ENCODE data around the gene OPN3.

The OPN3 gene

GRCh38 chr1:241627453-241628259 lies 12.5 kb downstream of the OPN3 start:
- TF ChIP-seq MYC (IDR thresholded peaks at IDR 0.05; ENCODE audit: low read depth, low read length) (no peak), POLR2A (IDR thresholded peaks at IDR 0.05; ENCODE audit: extremely low read depth, insufficient read length) (no peak)
- TF ChIP-seq, protein P1, sequence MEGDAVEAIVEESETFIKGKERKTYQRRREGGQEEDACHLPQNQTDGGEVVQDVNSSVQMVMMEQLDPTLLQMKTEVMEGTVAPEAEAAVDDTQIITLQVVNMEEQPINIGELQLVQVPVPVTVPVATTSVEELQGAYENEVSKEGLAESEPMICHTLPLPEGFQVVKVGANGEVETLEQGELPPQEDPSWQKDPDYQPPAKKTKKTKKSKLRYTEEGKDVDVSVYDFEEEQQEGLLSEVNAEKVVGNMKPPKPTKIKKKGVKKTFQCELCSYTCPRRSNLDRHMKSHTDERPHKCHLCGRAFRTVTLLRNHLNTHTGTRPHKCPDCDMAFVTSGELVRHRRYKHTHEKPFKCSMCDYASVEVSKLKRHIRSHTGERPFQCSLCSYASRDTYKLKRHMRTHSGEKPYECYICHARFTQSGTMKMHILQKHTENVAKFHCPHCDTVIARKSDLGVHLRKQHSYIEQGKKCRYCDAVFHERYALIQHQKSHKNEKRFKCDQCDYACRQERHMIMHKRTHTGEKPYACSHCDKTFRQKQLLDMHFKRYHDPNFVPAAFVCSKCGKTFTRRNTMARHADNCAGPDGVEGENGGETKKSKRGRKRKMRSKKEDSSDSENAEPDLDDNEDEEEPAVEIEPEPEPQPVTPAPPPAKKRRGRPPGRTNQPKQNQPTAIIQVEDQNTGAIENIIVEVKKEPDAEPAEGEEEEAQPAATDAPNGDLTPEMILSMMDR (IDR thresholded peaks at IDR 0.05; ENCODE audit: low read depth, low read length): peak; percentile 64
- H3K4me3 ChIP-seq (ENCODE audit: low read depth, low read length): no peak overlapping the region
- DNase-seq (ENCODE audit: low read depth): peak; percentile 72

- no peak for DNase-seq (ENCODE audit: low read depth)
These were observed 15.2 kb downstream of the OPN3 start for GRCh38 chr1:241624935-241625334.

GRCh38 chr1:241622669-241623068 lies 17.5 kb downstream of the OPN3 start:
- DNase-seq (ENCODE audit: low read depth): no peak
- TF ChIP-seq POLR2A (IDR thresholded peaks at IDR 0.05; ENCODE audit: extremely low read depth, insufficient read length): no peak
- no peak for TF ChIP-seq MYC (IDR thresholded peaks at IDR 0.05; ENCODE audit: low read depth, low read length)
- TF ChIP-seq, protein P2, sequence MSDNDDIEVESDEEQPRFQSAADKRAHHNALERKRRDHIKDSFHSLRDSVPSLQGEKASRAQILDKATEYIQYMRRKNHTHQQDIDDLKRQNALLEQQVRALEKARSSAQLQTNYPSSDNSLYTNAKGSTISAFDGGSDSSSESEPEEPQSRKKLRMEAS (IDR thresholded peaks at IDR 0.05; ENCODE audit: low read depth, low read length): no peak
- TF ChIP-seq, protein P1 (IDR thresholded peaks at IDR 0.05; ENCODE audit: low read depth, low read length): no peak

More at GRCh38 chr1:241624935-241625334, 15.2 kb downstream of the OPN3 start:
- TF ChIP-seq, protein P1 (IDR thresholded peaks at IDR 0.05; ENCODE audit: low read depth, low read length): no peak
- no peak for TF ChIP-seq POLR2A (IDR thresholded peaks at IDR 0.05; ENCODE audit: extremely low read depth, insufficient read length)
- TF ChIP-seq MYC (IDR thresholded peaks at IDR 0.05; ENCODE audit: low read depth, low read length): no peak
- TF ChIP-seq, protein P2 (IDR thresholded peaks at IDR 0.05; ENCODE audit: low read depth, low read length): no peak
- no peak overlapping the region for H3K4me3 ChIP-seq (ENCODE audit: low read depth, low read length)

GRCh38 chr1:241617426-241617825 lies 22.7 kb downstream of the OPN3 start:
- TF ChIP-seq, protein P2 (IDR thresholded peaks at IDR 0.05; ENCODE audit: low read depth, low read length): no peak
- TF ChIP-seq, protein P1 (IDR thresholded peaks at IDR 0.05; ENCODE audit: low read depth, low read length): no peak
- TF ChIP-seq MYC (IDR thresholded peaks at IDR 0.05; ENCODE audit: low read depth, low read length) (no peak), POLR2A (IDR thresholded peaks at IDR 0.05; ENCODE audit: extremely low read depth, insufficient read length) (no peak)
- DNase-seq (ENCODE audit: low read depth): no peak
- no peak overlapping the region for H3K4me3 ChIP-seq (ENCODE audit: low read depth, low read length)

More at GRCh38 chr1:241622669-241623068, 17.5 kb downstream of the OPN3 start:
- H3K4me3 ChIP-seq (ENCODE audit: low read depth, low read length): no peak overlapping the region

DNA sequence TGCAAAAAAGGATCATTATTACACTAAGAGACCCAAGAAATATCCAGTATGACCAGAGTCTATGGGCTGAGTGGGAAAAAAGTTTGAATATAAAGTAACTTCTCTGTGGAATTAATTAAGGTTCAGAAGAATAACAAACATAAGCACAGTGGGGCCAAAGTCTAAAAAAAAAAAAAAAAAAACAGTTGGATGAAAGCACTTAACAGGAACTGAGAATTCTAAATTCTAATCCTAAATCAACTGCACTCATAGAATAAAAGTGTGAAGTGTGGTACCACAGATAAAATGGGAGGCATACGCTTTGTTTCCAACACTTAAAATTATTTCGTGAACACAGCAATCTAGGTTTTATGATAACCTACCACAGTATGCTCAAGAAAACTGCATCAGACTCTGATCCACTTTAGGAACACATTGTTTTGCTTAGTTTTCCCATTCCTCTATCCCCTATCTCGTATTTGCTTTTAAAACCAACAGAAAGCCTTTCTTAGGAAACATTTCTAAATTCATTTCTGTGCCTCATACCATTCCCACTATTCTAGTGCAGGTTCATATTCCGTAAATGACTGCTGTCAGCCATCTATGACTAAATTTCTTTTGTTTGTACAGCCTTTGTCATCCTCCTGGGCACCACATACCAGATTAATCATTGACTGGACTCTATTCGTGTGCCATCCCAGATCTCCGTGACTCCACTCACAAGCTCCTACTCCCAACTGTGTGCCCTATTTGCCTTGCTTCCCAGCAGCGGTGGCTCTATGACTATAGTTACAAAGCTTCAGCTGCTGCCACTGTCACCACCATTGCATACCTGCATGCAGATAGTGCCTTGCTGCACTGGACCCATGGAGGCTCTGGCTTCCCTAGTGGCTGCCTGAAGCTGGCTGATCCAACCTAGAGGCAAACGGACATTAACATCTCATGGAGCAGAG lies 24.9 kb downstream of the OPN3 start:
- DNase-seq (ENCODE audit: low read depth): no peak
- H3K4me3 ChIP-seq (ENCODE audit: low read depth, low read length): no peak overlapping the region
- TF ChIP-seq, protein P1 (IDR thresholded peaks at IDR 0.05; ENCODE audit: low read depth, low read length): no peak
- TF ChIP-seq POLR2A (IDR thresholded peaks at IDR 0.05; ENCODE audit: extremely low read depth, insufficient read length): no peak
- no peak for TF ChIP-seq MYC (IDR thresholded peaks at IDR 0.05; ENCODE audit: low read depth, low read length)
- TF ChIP-seq, protein P2 (IDR thresholded peaks at IDR 0.05; ENCODE audit: low read depth, low read length): no peak

Data from NB4 (cell line).